GM18519 (cell line): ENCODE data around the gene FCGR1A.
"Not testable (repeated sequence)": the region's sequence is repeated elsewhere in the genome, so short reads cannot be mapped to it uniquely, and the experiment has no call there.

Experiments used
- ATAC-seq: cut with Tn5 transposase; IDR thresholded peaks from one replicate; pipeline ENCODE4 v1.9.1; 2021; ENCODE audit warnings: mild to moderate bottlenecking, moderate library complexity; ENCODE audit not compliant: unreplicated experiment, low FRiP score

Gene FCGR1A

DNA sequence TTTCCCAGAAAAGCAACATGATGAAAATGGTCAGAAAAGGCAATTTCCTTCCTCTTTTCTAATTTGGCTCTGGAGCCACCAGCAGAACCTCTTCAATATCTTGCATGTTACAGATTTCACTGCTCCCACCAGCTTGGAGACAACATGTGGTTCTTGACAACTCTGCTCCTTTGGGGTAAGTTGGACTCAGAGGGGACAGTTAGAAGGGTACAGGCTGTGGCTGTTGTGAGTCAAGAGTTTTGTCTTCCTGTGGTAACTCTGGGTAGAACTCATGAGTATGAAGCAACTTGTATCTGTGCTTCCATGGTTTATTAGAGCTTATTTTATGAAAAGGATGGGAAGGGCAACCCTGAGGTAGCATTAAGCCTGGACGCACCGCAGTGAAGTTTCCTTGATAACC lies at the start of gene FCGR1A:
FCGR1A (plus strand) TSS at position 95 of the 400 bp plus-strand sequence; CDS start at position 145, 50 bp downstream.
- ATAC-seq: not testable (repeated sequence)

DNA sequence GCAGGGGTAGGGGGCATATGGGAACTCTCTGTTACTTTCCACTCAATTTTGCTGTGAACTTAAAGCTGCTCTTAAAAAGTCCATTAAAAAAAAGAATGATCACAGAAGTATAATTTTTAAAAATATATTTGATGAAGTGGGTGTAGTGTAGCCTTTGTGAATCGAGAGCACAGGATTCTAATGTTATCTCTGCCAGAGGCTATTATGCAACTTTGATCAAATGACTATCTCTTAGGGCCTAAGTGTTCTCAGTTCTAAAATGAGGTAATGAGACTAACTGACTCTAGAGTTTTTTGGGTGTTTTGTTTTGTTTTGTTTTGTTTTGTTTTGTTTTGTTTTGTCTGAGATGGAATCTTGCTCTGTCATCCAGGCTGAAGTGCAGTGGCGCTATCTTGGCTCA lies 49.7 kb upstream of the FCGR1A start:
- ATAC-seq: not testable (repeated sequence)

DNA sequence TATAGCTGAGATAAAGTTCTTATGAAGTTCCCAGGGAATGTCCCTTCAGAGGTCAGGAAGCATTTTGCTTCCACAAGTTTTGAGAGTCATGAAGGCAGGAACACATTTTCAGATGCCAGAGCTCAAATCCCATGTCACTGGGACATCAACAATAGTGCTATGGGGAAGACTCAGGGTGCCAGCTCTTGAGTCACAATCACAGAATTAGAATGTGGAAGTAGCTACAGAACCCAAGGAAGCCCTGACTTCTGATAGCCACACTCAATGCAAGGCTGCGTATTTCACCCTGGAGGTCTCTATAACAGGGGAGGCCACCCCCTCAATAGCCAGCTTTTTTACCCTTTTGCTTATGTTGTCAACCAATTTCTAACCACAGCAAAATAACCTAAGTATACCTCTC lies 47.8 kb upstream of the FCGR1A start:
- ATAC-seq: not testable (repeated sequence)

DNA sequence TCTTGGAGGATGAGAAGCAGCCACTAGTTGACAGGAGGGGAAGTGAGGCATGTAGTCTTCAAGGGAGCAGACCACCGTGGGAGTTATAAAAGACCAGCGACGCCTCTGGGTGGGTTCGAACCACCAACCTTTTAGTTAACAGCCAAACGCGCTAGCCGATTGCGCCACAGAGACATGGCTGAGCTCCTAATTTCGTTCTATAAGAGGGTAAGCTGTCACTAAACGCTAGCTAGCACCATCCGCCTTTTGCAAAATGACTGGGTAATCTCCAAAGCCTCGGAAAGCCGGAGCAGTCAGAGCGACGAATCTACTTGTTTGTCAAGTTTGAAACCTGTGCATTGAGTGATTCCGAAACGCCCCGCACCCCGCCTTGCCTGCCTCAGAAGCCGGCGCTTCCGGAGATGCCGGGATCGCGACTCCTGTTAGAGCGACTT lies 42.3 kb upstream of the FCGR1A start:
- not testable (repeated sequence) for ATAC-seq

DNA sequence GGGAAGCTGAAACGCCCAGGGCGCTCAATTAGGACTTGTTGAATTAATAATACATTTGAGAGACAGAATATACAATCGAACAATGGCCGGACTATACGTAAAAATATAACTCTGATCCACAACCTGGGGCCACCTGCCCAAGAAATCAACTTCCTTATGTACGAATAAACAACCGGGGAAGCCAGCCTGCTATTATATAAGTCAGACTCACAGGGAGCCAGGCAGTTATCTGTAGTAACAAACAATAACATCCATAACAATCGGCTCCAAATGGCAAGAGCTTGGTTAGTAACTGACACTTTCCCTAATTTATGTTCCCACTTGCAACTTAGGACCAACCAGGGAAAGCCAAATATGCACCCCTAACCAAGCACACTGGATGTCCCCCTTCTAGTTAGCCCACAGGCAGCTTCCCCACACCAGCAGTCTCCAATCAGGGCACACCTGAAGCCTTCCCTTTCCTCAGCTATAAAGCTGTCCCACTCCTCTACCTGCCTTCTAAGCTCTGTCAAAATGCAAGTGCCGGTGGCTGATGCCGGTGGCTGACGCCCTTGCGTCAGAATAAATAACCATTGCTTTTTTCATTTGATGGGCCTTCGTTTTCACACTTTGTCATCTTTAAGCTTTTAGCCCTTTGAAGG lies 41.8 kb upstream of the FCGR1A start:
- ATAC-seq: not testable (repeated sequence)

GRCh38 chr1:149741914-149742313 lies 40.6 kb upstream of the FCGR1A start:
- ATAC-seq: not testable (repeated sequence)

DNA sequence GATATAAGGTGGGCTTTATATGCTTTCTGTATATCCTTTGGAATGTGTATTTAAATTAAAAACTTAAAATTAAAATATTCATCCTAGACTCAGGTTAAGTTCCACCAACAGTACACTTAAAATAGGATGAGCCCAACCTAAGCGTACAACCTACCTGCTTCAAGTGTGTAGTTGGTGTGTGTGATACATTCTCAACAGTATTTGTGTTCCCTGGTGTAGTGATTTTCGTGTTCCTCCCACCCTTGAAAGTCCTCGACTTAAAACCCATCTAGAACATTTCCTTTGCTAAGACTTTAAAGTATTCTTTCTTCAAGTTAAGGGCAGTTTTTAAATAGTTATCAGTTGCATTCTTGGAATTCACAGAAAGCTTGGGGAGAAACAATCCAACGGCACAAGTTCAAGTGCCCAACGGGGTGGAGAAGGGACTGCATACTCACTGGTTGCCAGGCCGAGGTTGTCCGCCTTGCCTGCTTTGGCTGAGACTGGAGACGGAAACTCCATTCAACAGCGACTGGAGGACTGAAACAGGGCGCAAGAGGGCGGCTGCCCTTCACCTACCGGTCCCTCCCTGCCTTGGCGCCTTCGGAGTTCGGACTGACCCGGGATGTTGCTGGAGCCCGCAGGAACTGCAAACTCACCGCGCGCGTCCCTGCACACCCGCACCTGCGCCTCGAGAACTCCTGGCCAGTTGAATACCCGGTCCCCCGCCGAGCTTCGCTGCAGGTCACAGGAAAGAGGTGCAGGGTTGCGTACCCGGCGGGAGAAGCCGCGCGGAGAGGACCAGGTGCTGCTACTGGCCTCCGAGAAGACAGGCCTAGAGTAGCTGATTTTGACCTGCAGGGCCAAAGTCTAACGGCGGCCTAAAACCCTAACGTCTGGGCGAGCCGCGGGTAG lies 35.8 kb upstream of the FCGR1A start:
- ATAC-seq: not testable (repeated sequence)

- ATAC-seq: not testable (repeated sequence)
Measured at GRCh38 chr1:149747359-149748143, 34.9 kb upstream of the FCGR1A start.

GRCh38 chr1:149748144-149748500 lies 34.4 kb upstream of the FCGR1A start:
- ATAC-seq: not testable (repeated sequence)

GRCh38 chr1:149750562-149750961 lies 31.9 kb upstream of the FCGR1A start:
- ATAC-seq: not testable (repeated sequence)

DNA sequence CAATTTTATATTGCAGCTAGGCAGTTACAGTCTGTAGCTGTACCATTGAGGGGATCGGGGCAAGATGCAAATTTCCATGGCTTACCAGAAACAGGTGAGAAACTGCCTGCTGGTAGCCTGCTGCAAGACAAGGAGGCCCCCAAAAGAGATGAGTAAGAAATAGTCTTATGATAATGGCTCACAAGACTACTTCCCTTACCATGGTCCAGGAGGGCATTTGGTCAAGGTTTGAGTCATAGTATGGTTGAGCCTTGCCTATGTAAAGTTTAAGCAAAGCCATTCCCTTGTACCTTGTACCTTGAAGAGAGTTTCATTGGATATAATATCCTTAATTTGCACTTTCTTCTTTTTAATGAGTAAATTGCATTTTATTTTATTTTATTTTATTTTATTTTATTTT lies 30.3 kb upstream of the FCGR1A start:
- ATAC-seq: not testable (repeated sequence)

GRCh38 chr1:149753466-149753865 lies 29.0 kb upstream of the FCGR1A start:
- ATAC-seq: not testable (repeated sequence)

DNA sequence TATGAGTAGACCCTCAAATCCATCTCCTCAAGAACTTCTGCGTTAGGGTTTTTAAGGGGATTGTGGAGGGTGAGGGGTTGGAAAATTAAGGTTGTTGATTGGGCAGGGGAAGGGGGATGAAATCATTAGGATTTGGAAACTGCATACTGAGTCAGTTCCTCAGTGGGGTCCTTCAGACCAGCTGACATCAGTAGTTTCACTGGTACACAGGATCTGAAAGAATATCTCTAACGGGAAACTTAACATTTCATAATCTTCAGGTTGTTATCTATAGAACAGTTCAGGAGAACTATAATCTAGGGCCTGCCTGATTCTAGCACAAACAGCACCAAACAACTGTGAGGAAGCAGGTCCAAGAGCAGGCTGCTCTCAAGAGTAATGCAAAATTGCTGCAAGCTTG lies 27.2 kb upstream of the FCGR1A start:
- ATAC-seq: not testable (repeated sequence)

DNA sequence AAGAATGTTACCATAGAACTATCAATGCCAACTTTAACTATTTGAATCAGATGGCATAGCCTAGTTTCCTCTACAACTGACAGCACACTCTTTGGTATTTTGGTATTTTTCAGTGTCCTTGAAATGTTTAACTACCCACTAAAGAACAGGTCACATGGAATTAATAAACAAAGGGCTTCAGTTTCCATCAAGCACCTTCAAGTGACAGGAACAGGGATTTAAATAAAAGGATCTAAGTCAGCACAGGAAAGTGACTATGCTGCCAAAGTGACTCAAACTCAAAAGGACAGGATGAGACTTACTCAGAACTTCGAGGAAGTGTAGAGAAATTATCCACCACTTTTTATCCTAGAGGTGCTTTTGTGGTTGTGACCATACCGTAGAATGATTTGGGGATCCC lies 20.2 kb upstream of the FCGR1A start:
- not testable (repeated sequence) for ATAC-seq

- not testable (repeated sequence) for ATAC-seq
Measured at GRCh38 chr1:149764087-149764800, 18.2 kb upstream of the FCGR1A start.

- not testable (repeated sequence) for ATAC-seq
Measured at GRCh38 chr1:149766241-149766640, 16.3 kb upstream of the FCGR1A start.

DNA sequence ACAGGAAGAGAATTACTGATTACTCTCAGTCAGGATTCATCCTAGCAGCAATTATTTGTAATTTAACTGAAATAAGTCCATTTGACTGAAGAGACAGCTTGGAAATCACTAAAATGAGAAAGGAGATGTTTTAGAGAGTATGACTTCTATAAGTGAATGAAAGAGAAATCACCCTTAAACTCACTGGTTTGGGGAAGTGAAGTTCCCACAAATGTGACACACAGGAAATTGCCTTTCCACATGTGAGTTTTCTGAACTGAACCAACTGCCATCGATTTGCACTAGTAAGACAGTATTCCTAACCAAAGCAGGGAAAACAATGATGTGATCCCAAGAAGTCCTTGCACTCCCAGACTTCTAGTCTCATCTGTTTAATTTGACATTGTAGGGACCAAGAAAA lies 13.3 kb upstream of the FCGR1A start:
- not testable (repeated sequence) for ATAC-seq

- not testable (repeated sequence) for ATAC-seq
Measured at GRCh38 chr1:149770661-149771060, 11.8 kb upstream of the FCGR1A start.

GRCh38 chr1:149771653-149772425 lies 10.7 kb upstream of the FCGR1A start:
- peak; percentile 96 for ATAC-seq
